HEK293 (cell line): ENCODE results near the gene GDAP1L1.

Source experiments
- RBAK ChIP-seq: fragments of 450-650 bp; formaldehyde crosslinking; IDR thresholded peaks from 2 replicates; pipeline ENCODE4 v1.5.1; 2016; ENCODE audit warnings: missing biosample characterization, missing genetic modification characterization
- ZBTB7A ChIP-seq: fragments of 450-650 bp; formaldehyde crosslinking; IDR thresholded peaks from 2 replicates; pipeline ENCODE4 v1.5.1; 2016; ENCODE audit warnings: low read depth, missing biosample characterization, missing genetic modification characterization
- ZNF121 ChIP-seq: fragments of 450-650 bp; formaldehyde crosslinking; IDR thresholded peaks from 2 replicates; pipeline ENCODE4 v1.5.1; 2016; ENCODE audit warnings: missing biosample characterization, missing genetic modification characterization
- ZNF274 ChIP-seq, 2 experiments: fragments of 200-500 bp in 1 of 2; fragments of 450-650 bp in 1 of 2; sonication (Bioruptor generic) in 1 of 2; formaldehyde crosslinking in 1 of 2; IDR thresholded peaks; 2 replicates each; pipeline versions ENCODE4 v1.5.1 to v1.6.1; 2014 to 2016; ENCODE audit warnings: borderline replicate concordance in 1 of 2, inconsistent platforms in 1 of 2, low read length in 1 of 2, missing biosample characterization in 1 of 2, missing genetic modification characterization in 1 of 2
- ZNF354C ChIP-seq: fragments of 450-650 bp; formaldehyde crosslinking; IDR thresholded peaks from 2 replicates; pipeline ENCODE4 v1.5.1; 2016; ENCODE audit warnings: missing biosample characterization, missing genetic modification characterization, low read depth, borderline replicate concordance
- ZNF37A ChIP-seq: fragments of 450-650 bp; IDR thresholded peaks from 2 replicates; pipeline ENCODE4 v1.5.1; 2018; ENCODE audit warnings: missing biosample characterization, missing genetic modification characterization
- ZNF626 ChIP-seq: fragments of 450-650 bp; sonication (Bioruptor Pico); formaldehyde crosslinking; IDR thresholded peaks from 2 replicates; pipeline ENCODE4 v1.5.1; 2018; ENCODE audit warnings: missing biosample characterization, missing genetic modification characterization, inconsistent platforms
- TF ChIP-seq, protein P1 (sequence below): fragments of 450-650 bp; formaldehyde crosslinking; IDR thresholded peaks from 2 replicates; pipeline ENCODE4 v1.5.1; 2016; ENCODE audit warnings: missing biosample characterization, missing genetic modification characterization

DNA sequence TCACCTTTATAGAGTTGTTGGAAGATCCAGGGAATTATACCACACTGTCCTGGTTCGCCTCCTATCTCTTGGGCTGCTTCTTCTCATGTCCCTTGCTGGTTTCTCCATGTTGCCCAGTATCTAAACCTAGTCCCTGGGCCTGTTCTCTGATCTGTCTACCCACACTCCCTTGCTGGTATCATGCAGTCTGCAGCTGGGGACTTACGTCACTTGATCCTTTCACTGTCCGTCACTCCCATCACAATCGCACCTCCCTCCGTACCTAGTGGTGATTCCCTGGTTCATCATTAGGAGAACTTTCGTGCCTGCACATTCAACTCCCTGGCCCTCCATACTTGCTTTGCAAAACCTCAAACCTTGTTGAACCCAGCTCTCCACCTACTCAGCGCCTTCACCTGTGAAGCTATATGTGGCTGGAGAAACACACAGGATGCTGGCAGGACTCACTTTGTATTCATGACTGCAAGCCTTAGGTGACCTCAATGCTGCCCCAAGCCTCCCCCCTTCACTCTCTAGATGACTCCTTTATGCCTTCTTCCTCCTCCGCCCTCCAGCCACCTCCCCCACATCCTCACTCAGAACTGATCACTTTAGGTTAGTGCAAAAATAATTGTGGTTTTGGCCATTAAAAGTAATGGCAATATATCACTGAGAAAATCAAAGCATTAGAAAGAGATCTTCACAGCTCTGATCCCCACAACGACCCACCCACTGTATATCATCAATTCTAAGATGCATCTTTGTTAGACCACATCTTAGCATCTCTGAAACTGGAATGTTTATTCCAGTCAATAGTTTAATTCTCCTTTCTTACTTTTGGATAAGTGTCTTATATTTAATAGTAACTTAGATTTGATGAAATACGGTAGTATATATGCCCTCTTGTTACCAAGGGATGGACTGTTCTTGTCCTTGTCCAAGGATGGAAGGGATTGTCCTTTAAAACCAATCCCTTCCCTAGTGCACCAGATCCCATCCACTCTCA lies 26.4 kb downstream of the GDAP1L1 start:
- TF ChIP-seq ZNF274 (IDR thresholded peaks at IDR 0.05; ENCODE audit: low read length) (no peak), ZNF274 (tag by site-specific recombination; IDR thresholded peaks at IDR 0.05; ENCODE audit: borderline replicate concordance) (no peak), ZBTB7A (tag by site-specific recombination) (no peak), ZNF37A (tag by site-specific recombination) (no peak), ZNF121 (tag by site-specific recombination) (no peak), ZNF354C (tag by site-specific recombination) (no peak), RBAK (tag by site-specific recombination) (no peak), ZNF626 (tag by site-specific recombination) (no peak)
- TF ChIP-seq, protein P1, sequence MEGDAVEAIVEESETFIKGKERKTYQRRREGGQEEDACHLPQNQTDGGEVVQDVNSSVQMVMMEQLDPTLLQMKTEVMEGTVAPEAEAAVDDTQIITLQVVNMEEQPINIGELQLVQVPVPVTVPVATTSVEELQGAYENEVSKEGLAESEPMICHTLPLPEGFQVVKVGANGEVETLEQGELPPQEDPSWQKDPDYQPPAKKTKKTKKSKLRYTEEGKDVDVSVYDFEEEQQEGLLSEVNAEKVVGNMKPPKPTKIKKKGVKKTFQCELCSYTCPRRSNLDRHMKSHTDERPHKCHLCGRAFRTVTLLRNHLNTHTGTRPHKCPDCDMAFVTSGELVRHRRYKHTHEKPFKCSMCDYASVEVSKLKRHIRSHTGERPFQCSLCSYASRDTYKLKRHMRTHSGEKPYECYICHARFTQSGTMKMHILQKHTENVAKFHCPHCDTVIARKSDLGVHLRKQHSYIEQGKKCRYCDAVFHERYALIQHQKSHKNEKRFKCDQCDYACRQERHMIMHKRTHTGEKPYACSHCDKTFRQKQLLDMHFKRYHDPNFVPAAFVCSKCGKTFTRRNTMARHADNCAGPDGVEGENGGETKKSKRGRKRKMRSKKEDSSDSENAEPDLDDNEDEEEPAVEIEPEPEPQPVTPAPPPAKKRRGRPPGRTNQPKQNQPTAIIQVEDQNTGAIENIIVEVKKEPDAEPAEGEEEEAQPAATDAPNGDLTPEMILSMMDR: no peak
